Body of pancreas (tissue), 4 donors: Measurements from ENCODE around the gene ERBB4. TPM values are rescaled to one million over a fixed set of nuclear protein-coding genes. Genes with fewer than 3 reads are reported as not detected.

Source experiments
- ATAC-seq: fragments of 150-250 bp; one replicate; pipeline ENCODE4 v1.9.1; 2016
- DNase-seq, 4 donors: peaks; one replicate each; pipeline ENCODE4 v3.0.0-alpha.2; 2019
- H3K27ac ChIP-seq, 4 donors: fragments of 200-600 bp; sonication (generic); 1 replicate in 3 of 4; 2 replicates in 1 of 4; pipeline versions ENCODE4 v1.5.1 to v1.6.1; 2016 to 2019; ENCODE audit warnings: mild to moderate bottlenecking in 1 of 4, mixed read lengths in 1 of 4, moderate library complexity in 1 of 4
- H3K27me3 ChIP-seq, 2 donors: fragments of 200-600 bp; sonication (generic); one replicate each; pipeline ENCODE4 v1.6.0; 2016; ENCODE audit warnings: mild to moderate bottlenecking in 1 of 2
- H3K36me3 ChIP-seq, 2 donors: fragments of 200-600 bp; sonication (generic); replicated peaks in 1 of 2; 2 replicates each; pipeline ENCODE4 v1.5.1; 2016; ENCODE audit warnings: low read depth in 2 of 2; ENCODE audit not compliant: insufficient read depth in 1 of 2
- H3K4me1 ChIP-seq: fragments of 200-600 bp; sonication (generic); one replicate; pipeline ENCODE4 v1.6.0; 2016
- H3K4me3 ChIP-seq, 2 donors: fragments of 200-600 bp; sonication (generic); 1 replicate in 1 of 2; 2 replicates in 1 of 2; pipeline ENCODE4 v1.5.1; 2016 to 2019
- H3K9me3 ChIP-seq, 3 donors: fragments of 200-600 bp; sonication (generic); 1 replicate in 2 of 3; 2 replicates in 1 of 3; pipeline ENCODE4 v1.5.1; 2016
- POLR2A ChIP-seq, 3 donors: fragments of 450-650 bp; IDR thresholded peaks; one replicate each; pipeline ENCODE4 v1.6.1; 2016; ENCODE audit warnings: antibody characterized with exemption in 3 of 3, mild to moderate bottlenecking in 2 of 3
- WGBS, 2 donors: methylation state at CpG; one replicate each; pipeline ENCODE4 v1.1.5; 2017; 5-methylcytosine and 5-hydroxymethylcytosine counted together
- intact Hi-C: fragments of 100-400 bp; cut with DNase I; formaldehyde crosslinking; loops from one replicate; pipeline ENCODE4 v1.15.1; 2023
- total RNA-seq, 2 donors: library from RNA; depleted of rRNA; stranded (reverse); fragments of >200 nt; gene quantifications; one replicate each; pipeline ENCODE4 v1.1.0, GENCODE V29; 2016
- TF ChIP-seq, protein P1 (sequence below), 7 experiments: fragments of 450-650 bp in 4 of 7; fragments of 200-600 bp in 3 of 7; sonication (generic) in 3 of 7; IDR thresholded peaks; one replicate each; pipeline ENCODE4 v1.5.1; 2016 to 2019; ENCODE audit warnings: antibody characterized with exemption in 7 of 7

ERBB4 gene
- total RNA-seq, 2 donors from 2014 or later: 1.6 to 4.4 TPM

DNA sequence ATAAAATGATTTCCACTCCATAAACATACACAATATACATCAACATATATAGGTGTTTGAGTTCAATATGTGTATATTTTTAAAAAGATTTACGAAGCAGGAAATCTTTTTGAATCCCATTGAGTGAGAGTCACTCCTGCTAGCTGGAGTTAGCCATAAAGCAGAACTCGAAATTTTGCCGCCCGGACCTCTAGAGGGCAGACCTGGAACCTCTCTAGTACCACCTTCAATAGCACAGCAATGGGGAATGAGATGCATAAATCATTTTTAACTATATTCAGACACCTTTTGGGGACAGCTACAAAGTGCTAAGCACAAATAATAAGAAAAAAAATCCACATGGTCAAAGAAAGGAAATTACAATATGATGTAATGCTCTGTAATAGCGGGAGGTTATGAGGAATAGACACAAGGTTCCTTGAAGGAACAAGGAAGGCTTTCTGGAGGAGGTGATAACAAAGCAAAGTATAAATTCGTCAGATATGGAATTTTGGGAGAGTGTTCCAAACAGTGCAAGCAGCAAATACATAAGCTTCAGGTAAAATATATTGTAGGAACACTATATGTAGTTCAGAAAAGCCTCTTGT, 533.4 kb downstream of the ERBB4 start:
- TF ChIP-seq, protein P1, sequence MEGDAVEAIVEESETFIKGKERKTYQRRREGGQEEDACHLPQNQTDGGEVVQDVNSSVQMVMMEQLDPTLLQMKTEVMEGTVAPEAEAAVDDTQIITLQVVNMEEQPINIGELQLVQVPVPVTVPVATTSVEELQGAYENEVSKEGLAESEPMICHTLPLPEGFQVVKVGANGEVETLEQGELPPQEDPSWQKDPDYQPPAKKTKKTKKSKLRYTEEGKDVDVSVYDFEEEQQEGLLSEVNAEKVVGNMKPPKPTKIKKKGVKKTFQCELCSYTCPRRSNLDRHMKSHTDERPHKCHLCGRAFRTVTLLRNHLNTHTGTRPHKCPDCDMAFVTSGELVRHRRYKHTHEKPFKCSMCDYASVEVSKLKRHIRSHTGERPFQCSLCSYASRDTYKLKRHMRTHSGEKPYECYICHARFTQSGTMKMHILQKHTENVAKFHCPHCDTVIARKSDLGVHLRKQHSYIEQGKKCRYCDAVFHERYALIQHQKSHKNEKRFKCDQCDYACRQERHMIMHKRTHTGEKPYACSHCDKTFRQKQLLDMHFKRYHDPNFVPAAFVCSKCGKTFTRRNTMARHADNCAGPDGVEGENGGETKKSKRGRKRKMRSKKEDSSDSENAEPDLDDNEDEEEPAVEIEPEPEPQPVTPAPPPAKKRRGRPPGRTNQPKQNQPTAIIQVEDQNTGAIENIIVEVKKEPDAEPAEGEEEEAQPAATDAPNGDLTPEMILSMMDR (IDR thresholded peaks at IDR 0.05): no peak
- TF ChIP-seq POLR2A (IDR thresholded peaks at IDR 0.05): no peak
- H3K27ac ChIP-seq: no peak overlapping the region
- no peak overlapping the region for H3K4me3 ChIP-seq
- WGBS, 2 donors: 51 to 60% methylated on average over 6 of the region's 6 CpGs
- H3K4me1 ChIP-seq: no peaks in the 10 kb centered on the region
- no peaks in the 10 kb centered on the region for H3K9me3 ChIP-seq
- ATAC-seq (no peak), DNase-seq (peak in 1 of 4 donors; percentile 7)
- no peaks in the 10 kb centered on the region for H3K36me3 ChIP-seq
- intact Hi-C loops: no loop called here
- H3K27me3 ChIP-seq: no peaks in the 10 kb centered on the region

- DNase-seq (no peak), ATAC-seq (no peak)
- Histone ChIP-seq H3K4me3 (no peak overlapping the region), H3K27ac (no peak overlapping the region), H3K36me3 (no peaks in the 10 kb centered on the region), H3K9me3 (no peaks in the 10 kb centered on the region), H3K27me3 (no peaks in the 10 kb centered on the region), H3K4me1 (no peaks in the 10 kb centered on the region)
- 8 to 12% methylated on average over 1 of the region's 1 CpG for WGBS, 2 donors
- TF ChIP-seq POLR2A (IDR thresholded peaks at IDR 0.05): no peak
- TF ChIP-seq, protein P1 (IDR thresholded peaks at IDR 0.05): no peak
- intact Hi-C loops: no loop called here
These were observed 537.3 kb downstream of the ERBB4 start for GRCh38 chr2:212001325-212001724.

DNA sequence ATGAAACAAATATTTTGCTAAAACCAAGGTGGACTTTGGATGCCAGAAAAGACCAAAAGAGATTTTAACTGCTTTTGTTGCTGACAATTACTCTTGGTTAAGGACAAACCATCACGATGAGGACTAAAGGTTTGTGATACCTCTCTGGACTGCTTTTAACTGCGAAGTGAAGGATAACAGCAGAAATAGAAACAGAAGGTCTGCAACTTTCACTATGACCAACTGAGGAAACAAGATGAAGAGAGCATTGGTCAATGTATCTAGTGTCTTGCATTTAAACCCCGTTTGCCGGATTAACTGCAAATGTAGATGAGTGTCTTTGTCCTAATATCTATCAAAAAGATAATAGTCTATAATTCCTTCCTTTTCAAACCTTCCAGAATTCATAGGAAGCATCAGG, 541.7 kb downstream of the ERBB4 start:
- Histone ChIP-seq H3K27me3 (no peaks in the 10 kb centered on the region), H3K9me3 (no peaks in the 10 kb centered on the region), H3K27ac (no peak overlapping the region), H3K4me1 (no peaks in the 10 kb centered on the region), H3K36me3 (no peaks in the 10 kb centered on the region), H3K4me3 (no peak overlapping the region)
- DNase-seq (no peak), ATAC-seq (no peak)
- intact Hi-C loops: no loop called here
- WGBS, 2 donors: 70 to 88% methylated on average over 4 of the region's 4 CpGs
- TF ChIP-seq, protein P1 (IDR thresholded peaks at IDR 0.05): no peak
- no peak for TF ChIP-seq POLR2A (IDR thresholded peaks at IDR 0.05)

- no peak for ATAC-seq
- TF ChIP-seq POLR2A (IDR thresholded peaks at IDR 0.05): no peak
These were observed 543.8 kb downstream of the ERBB4 start for GRCh38 chr2:211994806-211995205.

DNA sequence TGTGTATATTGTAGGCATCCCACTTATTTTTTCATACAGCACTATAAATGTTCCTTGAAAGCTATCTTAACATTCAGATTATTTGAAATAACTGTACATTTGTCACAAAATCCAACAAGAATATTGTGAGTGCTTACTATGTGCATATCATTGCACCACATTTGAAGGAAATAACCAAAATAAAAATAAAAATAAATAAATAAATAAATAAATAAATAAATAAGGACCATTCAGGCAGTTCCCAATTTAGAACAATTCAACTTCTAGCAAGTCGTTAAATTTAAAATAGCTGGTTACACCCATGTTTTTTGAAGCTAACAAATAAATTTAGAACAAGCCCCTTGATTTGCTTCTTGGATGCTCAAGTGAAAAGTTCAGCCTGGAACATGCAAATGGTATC, 548.3 kb downstream of the ERBB4 start:
- no peak for TF ChIP-seq POLR2A (IDR thresholded peaks at IDR 0.05)
- TF ChIP-seq, protein P1 (IDR thresholded peaks at IDR 0.05): no peak
- no peak for ATAC-seq
- Histone ChIP-seq H3K4me3 (no peak overlapping the region), H3K27me3 (no peaks in the 10 kb centered on the region), H3K36me3 (no peaks in the 10 kb centered on the region), H3K9me3 (no peaks in the 10 kb centered on the region), H3K27ac (no peak overlapping the region), H3K4me1 (no peaks in the 10 kb centered on the region)
- intact Hi-C loops: no loop called here
- 68 to 84% methylated on average over 1 of the region's 1 CpG for WGBS, 2 donors
- no peak for DNase-seq

More at GRCh38 chr2:211994806-211995205, 543.8 kb downstream of the ERBB4 start:
- Histone ChIP-seq H3K4me3 (no peak overlapping the region), H3K36me3 (no peaks in the 10 kb centered on the region), H3K27me3 (no peaks in the 10 kb centered on the region), H3K27ac (no peak overlapping the region), H3K4me1 (no peaks in the 10 kb centered on the region), H3K9me3 (no peaks in the 10 kb centered on the region)
- DNase-seq: no peak
- WGBS, 2 donors: 70 to 85% methylated on average over 2 of the region's 2 CpGs
- intact Hi-C loops: no loop called here
